SK-N-SH (cell line): ENCODE results near the gene PNPLA2. TPM values are rescaled to one million over a fixed set of nuclear protein-coding genes. Genes with fewer than 3 reads are reported as not detected.

Experiments used
- CTCF ChIA-PET: fragments of 300-600, 350-600 bp; formaldehyde crosslinking; extraction: SDS; loops from one replicate; lab custom pipeline; 2021; lab: Yijun Ruan, JAX
- POLR2A ChIA-PET: fragments of 350-600 bp; sonication (Branson Sonifier 250); formaldehyde crosslinking; extraction: SDS; loops from one replicate; lab custom pipeline; 2020; ENCODE audit warnings: antibody characterized with exemption, inconsistent platforms; lab: Yijun Ruan, JAX
- DNase-seq: peaks from one replicate; pipeline ENCODE4 v3.0.0; 2012
- H2AFZ ChIP-seq: fragments of 200-600 bp; sonication (generic); 2 replicates; pipeline ENCODE4 v1.8.1; 2016; ENCODE audit warnings: antibody characterized with exemption, mild to moderate bottlenecking, low read depth
- H3F3A ChIP-seq: fragments of 200-600 bp; sonication (generic); replicated peaks from 2 replicates; pipeline ENCODE3; 2016; ENCODE audit warnings: antibody characterized with exemption, mild to moderate bottlenecking; ENCODE audit not compliant: insufficient read depth
- H3K27ac ChIP-seq, 2 experiments: fragments of 200-500 bp in 1 of 2; fragments of 200-600 bp in 1 of 2; sonication (Bioruptor generic) in 1 of 2; sonication (generic), shearing (Covaris generic) in 1 of 2; 2 replicates each; pipeline versions ENCODE4 v1.5.1 to v1.6.1; 2014 to 2016; ENCODE audit warnings: low read depth in 2 of 2, inconsistent platforms in 1 of 2, low read length in 1 of 2, mild to moderate bottlenecking in 1 of 2, mixed read lengths in 1 of 2
- H3K27me3 ChIP-seq: fragments of 200-600 bp; sonication (generic), shearing (Covaris generic); 2 replicates; pipeline ENCODE4 v1.6.1; 2016; ENCODE audit warnings: mixed run types; ENCODE audit not compliant: insufficient read depth
- H3K36me3 ChIP-seq, 2 experiments: fragments of 200-500 bp in 1 of 2; fragments of 200-600 bp in 1 of 2; sonication (Bioruptor generic) in 1 of 2; sonication (generic) in 1 of 2; replicated peaks in 1 of 2; 2 replicates each; pipeline versions ENCODE3 to v1.5.1; 2014 to 2016; ENCODE audit warnings: low read length in 1 of 2, mild to moderate bottlenecking in 1 of 2; ENCODE audit not compliant: insufficient read depth in 2 of 2, control insufficient read depth in 1 of 2
- H3K4me1 ChIP-seq, 2 experiments: fragments of 200-500 bp in 1 of 2; fragments of 200-600 bp in 1 of 2; sonication (Bioruptor generic) in 1 of 2; sonication (generic), shearing (Covaris generic) in 1 of 2; 2 replicates each; pipeline versions ENCODE4 v1.5.1 to v1.6.1; 2014 to 2016; ENCODE audit warnings: low read depth in 1 of 2, low read length in 1 of 2, mixed run types in 1 of 2; ENCODE audit not compliant: insufficient read depth in 2 of 2, control insufficient read depth in 1 of 2
- H3K4me2 ChIP-seq: fragments of 200-600 bp; sonication (generic), shearing (Covaris generic); 2 replicates; pipeline ENCODE4 v1.6.1; 2017; ENCODE audit warnings: mixed run types
- H3K4me3 ChIP-seq, 2 experiments: fragments of 200-500 bp in 1 of 2; fragments of 200-600 bp in 1 of 2; sonication (Bioruptor generic) in 1 of 2; sonication (generic), shearing (Covaris generic) in 1 of 2; 2 replicates each; pipeline versions ENCODE4 v1.5.1 to v1.8.1; 2014 to 2016; ENCODE audit warnings: low read depth in 2 of 2, inconsistent platforms in 1 of 2, low read length in 1 of 2, mild to moderate bottlenecking in 1 of 2, mixed read lengths in 1 of 2, moderate library complexity in 1 of 2
- H3K79me2 ChIP-seq: fragments of 200-600 bp; sonication (generic); 2 replicates; pipeline ENCODE4 v1.8.1; 2017; ENCODE audit warnings: mild to moderate bottlenecking; ENCODE audit not compliant: insufficient read depth
- H3K9ac ChIP-seq: fragments of 200-600 bp; sonication (generic); 2 replicates; pipeline ENCODE4 v1.6.1; 2017; ENCODE audit warnings: mixed run types
- H3K9me2 ChIP-seq: fragments of 200-600 bp; sonication (generic); 2 replicates; pipeline ENCODE4 v1.6.1; 2017; ENCODE audit warnings: mixed run types
- H3K9me3 ChIP-seq: fragments of 200-600 bp; sonication (generic); 2 replicates; pipeline ENCODE4 v1.6.1; 2017; ENCODE audit warnings: mixed run types, mild to moderate bottlenecking, moderate library complexity
- H4K20me1 ChIP-seq: fragments of 200-600 bp; sonication (generic); 2 replicates; pipeline ENCODE4 v1.6.1; 2017; ENCODE audit warnings: mild to moderate bottlenecking, mixed run types; ENCODE audit not compliant: insufficient read depth
- CHD2 ChIP-seq: fragments of 150-350 bp; IDR thresholded peaks from 2 replicates; pipeline ENCODE4 v1.6.1; 2018; ENCODE audit warnings: low read length; ENCODE audit not compliant: partially characterized antibody
- ELF1 ChIP-seq: IDR thresholded peaks from 2 replicates; pipeline ENCODE4 v1.4.0; 2012
- FOXJ3 ChIP-seq: sonication (generic); formaldehyde crosslinking; IDR thresholded peaks from 2 replicates; pipeline ENCODE4 v1.5.1; 2020; ENCODE audit warnings: mild to moderate bottlenecking, missing genetic modification reagents
- IRF3 ChIP-seq: fragments of 150-350 bp; IDR thresholded peaks from 2 replicates; pipeline ENCODE4 v1.6.1; 2016; ENCODE audit warnings: mild to moderate bottlenecking, low read depth, low read length
- JUND ChIP-seq: IDR thresholded peaks from 2 replicates; pipeline ENCODE4 v1.4.0; 2012
- MEF2A ChIP-seq: IDR thresholded peaks from 2 replicates; pipeline ENCODE4 v1.4.0; 2012; ENCODE audit warnings: low read depth, borderline replicate concordance
- POLR2AphosphoS5 ChIP-seq: IDR thresholded peaks from 2 replicates; pipeline ENCODE4 v1.6.1; 2012; ENCODE audit warnings: low read depth, low read length
- RCOR1 ChIP-seq: fragments of 150-350 bp; IDR thresholded peaks from 2 replicates; pipeline ENCODE4 v1.6.1; 2017; ENCODE audit warnings: antibody characterized with exemption, low read length
- RXRA ChIP-seq: IDR thresholded peaks from 2 replicates; pipeline ENCODE4 v1.4.0; 2012; ENCODE audit warnings: low read depth, mild to moderate bottlenecking, borderline replicate concordance
- SIN3A ChIP-seq: IDR thresholded peaks from 2 replicates; pipeline ENCODE4 v1.6.1; 2012; ENCODE audit warnings: low read depth, mild to moderate bottlenecking, low read length, moderate library complexity, borderline replicate concordance
- SMC3 ChIP-seq: IDR thresholded peaks from 2 replicates; pipeline ENCODE4 v1.6.1; 2012; ENCODE audit warnings: low read depth, low read length, improper control_type of control experiment
- TAF1 ChIP-seq: IDR thresholded peaks from 2 replicates; pipeline ENCODE4 v1.6.1; 2012; ENCODE audit warnings: low read depth, mild to moderate bottlenecking, low read length, moderate library complexity, borderline replicate concordance
- TCF12 ChIP-seq: IDR thresholded peaks from 2 replicates; pipeline ENCODE4 v1.4.0; 2012
- TEAD4 ChIP-seq: IDR thresholded peaks from 2 replicates; pipeline ENCODE4 v1.4.0; 2012; ENCODE audit warnings: mild to moderate bottlenecking, borderline replicate concordance; ENCODE audit not compliant: insufficient read depth
- USF1 ChIP-seq: IDR thresholded peaks from 2 replicates; pipeline ENCODE4 v1.4.0; 2012; ENCODE audit warnings: low read depth, borderline replicate concordance
- USF2 ChIP-seq: fragments of 150-350 bp; IDR thresholded peaks from 2 replicates; pipeline ENCODE4 v1.6.1; 2017; ENCODE audit warnings: antibody characterized with exemption, low read length, low read depth, borderline replicate concordance
- ZBTB33 ChIP-seq: IDR thresholded peaks from 2 replicates; pipeline ENCODE4 v1.4.0; 2012; ENCODE audit warnings: low read depth, borderline replicate concordance
- WGBS: methylation state at CpG from one replicate; pipeline ENCODE4 v1.1.6; 2017; ENCODE audit warnings: low lambda C conversion rate; 5-methylcytosine and 5-hydroxymethylcytosine counted together
- polyA plus RNA-seq, 3 experiments: library from polyadenylated mRNA; depleted of rRNA; stranded (reverse); fragments of >200 nt; gene quantifications; 2 replicates each; pipeline ENCODE4 v1.2.3, GENCODE V29; 2012

Gene PNPLA2
- polyA plus RNA-seq, 1 of the 3 experiments (the other 2 are of a cell fraction): 60.3 TPM

GRCh38 chr11:788953-789940 is 29.5 kb upstream of the PNPLA2 start:
- no peaks in the 10 kb centered on the region for H3K9me3 ChIP-seq
- peak overlapping the region; percentile 33; the same call in 1 of the 2 replicates for H3K9ac ChIP-seq
- H3K4me1 ChIP-seq: peaks cover 0 to 20% of the 10 kb centered on the region in 2 experiments; a peak in 1 of 4 replicates
- WGBS: 35% methylated on average over 10 of the region's 31 CpGs
- no peaks in the 10 kb centered on the region for H4K20me1 ChIP-seq
- H3K4me3 ChIP-seq: peak overlapping the region; percentile 58 to 67
- H3K27me3 ChIP-seq: no peaks in the 10 kb centered on the region
- H2AFZ ChIP-seq: no peak overlapping the region
- no peak for DNase-seq
- CTCF ChIA-PET: interaction anchor here (0.6 kb wide), 1 partner anchor 18 kb away, joined by 3 read pairs; no protein-coding TSS in a partner anchor
- peak overlapping the region in 1 of 2 experiments; percentile 66; a peak in 2 of 4 replicates for H3K27ac ChIP-seq
- no peaks in the 10 kb centered on the region for H3K9me2 ChIP-seq
- no peaks in the 10 kb centered on the region for H3K79me2 ChIP-seq
- H3K36me3 ChIP-seq: peaks cover 0 to 29% of the 10 kb centered on the region in 2 experiments
- peak overlapping the region; percentile 85 for H3K4me2 ChIP-seq
- TF ChIP-seq TEAD4 (no peak), SMC3 (no peak), USF2 (no peak)
- H3F3A ChIP-seq: peaks cover 8% of the 10 kb centered on the region
- POLR2A ChIA-PET: interaction anchor here (1.2 to 3.2 kb wide), 4 partner anchors 13 to 30 kb away, joined by 3 to 18 read pairs (median 6); partner anchors contain the start of genes GATD1, PNPLA2 and RPLP2

GRCh38 chr11:789943-790342 is 28.8 kb upstream of the PNPLA2 start, which contains the start of gene CEND1:
TSS of gene CEND1 (minus strand) at chr11:790090. CDS start at chr11:788576, 1,514 bp downstream.
- H3K79me2 ChIP-seq: peaks cover 3% of the 10 kb centered on the region; the same call in 1 of the 2 replicates
- CTCF ChIA-PET: interaction anchor here (0.6 to 1.0 kb wide), 3 partner anchors 15 to 261 kb away, joined by 3 to 4 read pairs (median 3); partner anchors contain the start of gene PIDD1
- H2AFZ ChIP-seq: no peak within 1 kb of the TSS
- POLR2A ChIA-PET: interaction anchor here (0.6 to 3.2 kb wide), 5 partner anchors 14 to 958 kb away, joined by 3 to 18 read pairs (median 5); partner anchors contain the start of genes GATD1, PNPLA2 and RPLP2
- peaks cover 0 to 32% of the 10 kb centered on the region in 2 experiments for H3K36me3 ChIP-seq
- H3K4me1 ChIP-seq: peaks cover 0 to 27% of the 10 kb centered on the region in 2 experiments; a peak in 1 of 4 replicates
- peaks cover 4% of the 10 kb centered on the region for H3F3A ChIP-seq
- H3K9me2 ChIP-seq: no peaks in the 10 kb centered on the region
- no peaks in the 10 kb centered on the region for H4K20me1 ChIP-seq
- 3% methylated on average over 10 of the region's 44 CpGs for whole genome bisulfite sequencing
- TF ChIP-seq ELF1 (no peak), IRF3 (no peak), RCOR1 (peak; percentile 56; the same call in 1 of the 2 replicates), FOXJ3 (CRISPR knock-in tag) (no peak), SIN3A (peak; percentile 40; the same call in 1 of the 2 replicates), TAF1 (no peak), ZBTB33 (no peak), MEF2A (no peak), USF1 (no peak), TCF12 (no peak), POLR2AphosphoS5 (0 out of 2 replicates have a peak, but pooled peaks have one; percentile 13), CHD2 (peak; percentile 49), JUND (no peak), SMC3 (no peak), RXRA (no peak)
- peak within 1 kb of the TSS; percentile 33; the same call in 1 of the 2 replicates for H3K9ac ChIP-seq
- peak; percentile 95 for DNase-seq
- peak within 1 kb of the TSS; percentile 85 for H3K4me2 ChIP-seq
- no peaks in the 10 kb centered on the region for H3K27me3 ChIP-seq
- H3K4me3 ChIP-seq: peak within 1 kb of the TSS; percentile 58 to 67
- H3K9me3 ChIP-seq: no peaks in the 10 kb centered on the region
- H3K27ac ChIP-seq: peak within 1 kb of the TSS; percentile 41 to 66; a peak in 3 of 4 replicates
